H1 (cell line): ENCODE measurements around the gene TBC1D32. TPM values are rescaled to one million over a fixed set of nuclear protein-coding genes. Genes with fewer than 3 reads are reported as not detected.
"Not testable (repeated sequence)": the region's sequence is repeated elsewhere in the genome, so short reads cannot be mapped to it uniquely, and the experiment has no call there.

Experiments used
- CTCF ChIA-PET: fragments of 300-600 bp; sonication (Branson Sonifier 250); formaldehyde crosslinking; loops from one replicate; lab custom pipeline; 2021; ENCODE audit not compliant: partially characterized antibody; lab: Charles Lee
- POLR2A ChIA-PET: fragments of 300-600 bp; sonication (Branson Sonifier 250); formaldehyde crosslinking; loops from one replicate; lab custom pipeline; 2021; ENCODE audit warnings: inconsistent platforms; ENCODE audit not compliant: partially characterized antibody; lab: Charles Lee
- DNase-seq, 2 experiments: peaks; one replicate each; pipeline versions ENCODE4 v3.0.0 to v3.0.0-alpha.2; 2010 to 2022; ENCODE audit warnings: low spot score in 2 of 2, low read depth in 1 of 2, mixed read lengths in 1 of 2
- FAIRE-seq: peaks from 2 replicates; lab custom pipeline; 2011; peaks lifted over from hg19 to GRCh38; lab: Jason Lieb, UNC
- H2AFZ ChIP-seq: 2 replicates; pipeline ENCODE4 v1.8.1; 2012; ENCODE audit warnings: low read length, inconsistent platforms
- H2AK5ac ChIP-seq: 2 replicates; pipeline ENCODE4 v1.6.1; 2013; ENCODE audit warnings: low read depth, low read length
- H2BK120ac ChIP-seq: replicated peaks from 2 replicates; pipeline ENCODE3; 2013; ENCODE audit warnings: low read depth, low read length, inconsistent platforms
- H2BK12ac ChIP-seq: 2 replicates; pipeline ENCODE4 v1.6.1; 2013; ENCODE audit warnings: low read depth, low read length
- H2BK15ac ChIP-seq: 2 replicates; pipeline ENCODE4 v1.6.1; 2013; ENCODE audit warnings: low read length
- H2BK20ac ChIP-seq: 2 replicates; pipeline ENCODE4 v1.6.1; 2013; ENCODE audit warnings: low read length
- H2BK5ac ChIP-seq: 2 replicates; pipeline ENCODE4 v1.6.1; 2013; ENCODE audit warnings: low read depth, low read length
- H3K14ac ChIP-seq: 2 replicates; pipeline ENCODE4 v1.6.1; 2013; ENCODE audit warnings: inconsistent platforms; ENCODE audit not compliant: insufficient read length
- H3K18ac ChIP-seq: 2 replicates; pipeline ENCODE4 v1.6.1; 2013; ENCODE audit warnings: low read length; ENCODE audit errors: extremely low read depth
- H3K23ac ChIP-seq: 2 replicates; pipeline ENCODE4 v1.6.1; 2013; ENCODE audit warnings: inconsistent platforms; ENCODE audit not compliant: insufficient read length
- H3K23me2 ChIP-seq: 2 replicates; pipeline ENCODE4 v1.6.1; 2013; ENCODE audit warnings: low read depth, low read length
- H3K27ac ChIP-seq: 2 replicates; pipeline ENCODE4 v1.6.1; 2011; ENCODE audit warnings: low read depth, low read length, inconsistent platforms
- H3K27me3 ChIP-seq, 4 experiments: replicated peaks in 1 of 4; 1 replicate in 1 of 4; 2 replicates in 3 of 4; pipeline versions ENCODE4 v1.6.1 to v1.8.1; 2011 to 2013; ENCODE audit warnings: low read length in 3 of 4, mild to moderate bottlenecking in 3 of 4, inconsistent platforms in 2 of 4, mixed read lengths in 2 of 4, moderate library complexity in 1 of 4; ENCODE audit not compliant: control insufficient read depth in 3 of 4, insufficient read depth in 3 of 4; ENCODE audit errors: extremely low read depth in 1 of 4
- H3K36me3 ChIP-seq, 4 experiments: 2 replicates each; pipeline versions ENCODE4 v1.6.1 to v1.8.1; 2011 to 2013; ENCODE audit warnings: mild to moderate bottlenecking in 4 of 4, low read length in 3 of 4, moderate library complexity in 2 of 4, control low read depth in 1 of 4, inconsistent platforms in 1 of 4; ENCODE audit not compliant: insufficient read depth in 4 of 4, control insufficient read depth in 2 of 4
- H3K4ac ChIP-seq: replicated peaks from 2 replicates; pipeline ENCODE3; 2013; ENCODE audit warnings: low read length, low read depth, mixed read lengths, inconsistent platforms; ENCODE audit not compliant: insufficient read length
- H3K4me1 ChIP-seq, 4 experiments: replicated peaks in 1 of 4; 1 replicate in 1 of 4; 2 replicates in 3 of 4; pipeline versions ENCODE4 v1.6.1 to v1.8.1; 2011 to 2013; ENCODE audit warnings: low read length in 3 of 4, inconsistent platforms in 2 of 4, mixed read lengths in 1 of 4; ENCODE audit not compliant: insufficient read depth in 4 of 4, control insufficient read depth in 3 of 4
- H3K4me2 ChIP-seq, 2 experiments: 2 replicates each; pipeline versions ENCODE4 v1.6.1 to v1.8.1; 2011 to 2013; ENCODE audit warnings: low read depth in 2 of 2, low read length in 2 of 2, control low read depth in 1 of 2, inconsistent platforms in 1 of 2, mild to moderate bottlenecking in 1 of 2; ENCODE audit not compliant: insufficient read depth in 1 of 2
- H3K4me3 ChIP-seq, 4 experiments: fragments of 200-600, 300-600 bp in 1 of 4; sonication (generic), shearing (Covaris generic), sonication (Bioruptor Twin) in 1 of 4; 2 replicates each; pipeline versions ENCODE4 v1.5.1 to v1.8.1; 2011 to 2016; ENCODE audit warnings: low read length in 4 of 4, low read depth in 3 of 4, control low read depth in 2 of 4, inconsistent platforms in 2 of 4, mild to moderate bottlenecking in 2 of 4, mixed read lengths in 1 of 4, moderate library complexity in 1 of 4; ENCODE audit not compliant: insufficient read depth in 2 of 4; ENCODE audit errors: extremely low read depth in 1 of 4
- H3K56ac ChIP-seq: replicated peaks from 2 replicates; pipeline ENCODE3; 2013; ENCODE audit warnings: low read depth, mild to moderate bottlenecking, mixed read lengths, low read length, inconsistent platforms; ENCODE audit not compliant: insufficient read length
- H3K79me1 ChIP-seq: 2 replicates; pipeline ENCODE4 v1.6.1; 2013; ENCODE audit warnings: low read depth, low read length, control low read depth
- H3K79me2 ChIP-seq, 2 experiments: 2 replicates each; pipeline versions ENCODE4 v1.6.1 to v1.8.1; 2012 to 2013; ENCODE audit warnings: low read length in 2 of 2, mild to moderate bottlenecking in 2 of 2, inconsistent platforms in 1 of 2; ENCODE audit not compliant: insufficient read depth in 2 of 2, control insufficient read depth in 1 of 2
- H3K9ac ChIP-seq, 4 experiments: replicated peaks in 1 of 4; 1 replicate in 1 of 4; 2 replicates in 3 of 4; pipeline versions ENCODE4 v1.6.1 to v1.8.1; 2011 to 2013; ENCODE audit warnings: low read depth in 3 of 4, low read length in 3 of 4, control low read depth in 2 of 4, mild to moderate bottlenecking in 2 of 4, moderate library complexity in 2 of 4, inconsistent platforms in 1 of 4; ENCODE audit errors: extremely low read depth in 1 of 4
- H3K9me3 ChIP-seq, 2 experiments: 2 replicates each; pipeline versions ENCODE4 v1.6.1 to v1.8.1; 2012 to 2013; ENCODE audit warnings: mild to moderate bottlenecking in 2 of 2, moderate library complexity in 2 of 2, control low read depth in 1 of 2, inconsistent platforms in 1 of 2, low read depth in 1 of 2, low read length in 1 of 2, mixed read lengths in 1 of 2; ENCODE audit not compliant: insufficient read depth in 2 of 2
- H4K20me1 ChIP-seq, 2 experiments: replicated peaks in 1 of 2; 2 replicates each; pipeline versions ENCODE3 to v1.8.1; 2011 to 2013; ENCODE audit warnings: inconsistent platforms in 2 of 2, low read length in 2 of 2, mild to moderate bottlenecking in 1 of 2; ENCODE audit not compliant: insufficient read depth in 2 of 2, control insufficient read depth in 1 of 2
- H4K5ac ChIP-seq: 2 replicates; pipeline ENCODE4 v1.6.1; 2013; ENCODE audit warnings: low read length, low read depth, mixed read lengths, inconsistent platforms; ENCODE audit not compliant: insufficient read length
- H4K8ac ChIP-seq: 2 replicates; pipeline ENCODE4 v1.8.0; 2013; ENCODE audit warnings: mild to moderate bottlenecking, moderate library complexity, low read length, inconsistent platforms; ENCODE audit not compliant: insufficient read depth; ENCODE audit errors: extremely low read depth
- H4K91ac ChIP-seq: replicated peaks from 2 replicates; pipeline ENCODE3; 2013; ENCODE audit warnings: low read length, mixed read lengths, inconsistent platforms; ENCODE audit not compliant: insufficient read length
- WGBS, 2 experiments: shearing (Covaris generic) in 1 of 2; methylation state at CpG; one replicate each; pipeline versions ENCODE4 v1.1.6 to v1.1.7; 2013 to 2015; ENCODE audit warnings: low lambda C conversion rate in 2 of 2, mixed read lengths in 2 of 2, inconsistent platforms in 1 of 2, low coverage in 1 of 2, missing lambda C conversion rate in 1 of 2; ENCODE audit not compliant: insufficient replicate concordance in 2 of 2, insufficient coverage in 1 of 2, insufficient read length in 1 of 2; ENCODE audit errors: extremely low coverage in 1 of 2, missing lambda C conversion rate in 1 of 2; 5-methylcytosine and 5-hydroxymethylcytosine counted together
- polyA plus RNA-seq, 7 experiments: library from polyadenylated mRNA; depleted of rRNA in 3 of 7; stranded (reverse) in 5 of 7; unstranded in 2 of 7; fragments of >200 nt in 5 of 7; fragments of 200-250 nt in 2 of 7; gene quantifications; 1 replicate in 5 of 7; 2 replicates in 1 of 7; 4 replicates in 1 of 7; pipeline versions ENCODE4 v1.2.1 to v1.2.3, GENCODE V29; 2011 to 2013; ENCODE audit warnings: missing spikeins in 2 of 7, mixed read lengths in 2 of 7
- total RNA-seq: library from RNA; stranded (reverse); fragmentation: NEBNext Ultra II Directional; extraction: Animal tissue kit (Norgen Biotek cat#: 25700); gene quantifications from 2 replicates; pipeline ENCODE4 v1.2.1, GENCODE V29; 2021

Gene TBC1D32
- total and polyA plus RNA-seq, 2 of the 8 experiments (the other 6 are each of a cell fraction or from before 2014, with no cell fraction given) = 5.3 to 7.1 TPM

DNA sequence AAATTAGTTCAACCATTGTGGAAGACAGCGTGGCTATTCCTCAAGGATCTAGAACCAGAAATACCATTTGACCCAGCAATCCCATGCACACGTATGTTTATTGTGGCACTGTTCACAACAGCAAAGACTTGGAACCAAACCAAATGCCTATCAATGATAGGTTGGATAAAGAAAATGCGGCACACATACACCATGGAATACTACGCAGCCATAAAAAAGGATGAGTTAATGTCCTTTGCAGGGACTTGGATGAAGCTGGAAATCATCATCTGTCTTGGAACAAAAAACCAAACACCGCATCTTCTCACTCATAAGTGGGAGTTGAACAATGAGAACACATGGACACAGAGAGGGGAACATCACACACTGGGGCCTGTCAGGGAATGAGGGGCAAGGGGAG, 22.5 kb downstream of the TBC1D32 start:
- H2BK15ac ChIP-seq, H3K9ac ChIP-seq, H3K23me2 ChIP-seq, H3K56ac ChIP-seq, H3K27ac ChIP-seq, FAIRE-seq, H3K4me3 ChIP-seq, H2BK12ac ChIP-seq, H3K79me1 ChIP-seq, H3K36me3 ChIP-seq, H3K27me3 ChIP-seq, DNase-seq, H2AFZ ChIP-seq, H3K4ac ChIP-seq, H2BK20ac ChIP-seq, H3K14ac ChIP-seq, H4K20me1 ChIP-seq, H3K9me3 ChIP-seq, H4K91ac ChIP-seq, POLR2A ChIA-PET, H3K4me2 ChIP-seq, H2BK5ac ChIP-seq, H4K5ac ChIP-seq, H4K8ac ChIP-seq, H3K79me2 ChIP-seq, H3K18ac ChIP-seq, H3K23ac ChIP-seq, H2AK5ac ChIP-seq, H2BK120ac ChIP-seq, H3K4me1 ChIP-seq: not testable (repeated sequence)
- 94% methylated on average over 5 of the region's 5 CpGs; no CpG with 5 or more reads in 1 of the 2 experiments for WGBS, 2 experiments
- CTCF ChIA-PET = interaction anchor here (1.3 kb wide), 1 partner anchor 254 kb away, joined by 3 read pairs; no protein-coding TSS in a partner anchor
